ENCODE data around the gene ZNF500.

Gene ZNF500

DNA sequence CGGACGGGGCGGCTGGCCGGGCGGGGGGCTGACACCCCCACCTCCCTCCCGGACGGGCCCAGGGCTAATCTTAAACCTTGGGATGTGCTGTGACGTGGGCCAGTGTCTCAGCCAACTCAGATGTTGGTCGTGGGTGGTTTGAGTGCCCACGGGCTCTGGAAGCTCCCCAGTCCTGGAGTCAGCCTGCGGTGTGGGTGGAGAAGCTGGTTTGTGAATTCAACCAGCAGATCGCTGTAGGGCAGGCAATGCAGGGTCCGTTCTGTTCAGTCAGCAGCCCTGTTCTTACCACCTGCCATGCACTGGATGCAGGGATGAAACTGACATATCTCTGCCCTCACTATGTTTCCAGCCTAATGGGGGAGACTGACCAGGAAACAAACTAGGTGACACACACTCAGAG, 8.0 kb upstream of the ZNF500 start:
- no peak for DNase-seq

DNA sequence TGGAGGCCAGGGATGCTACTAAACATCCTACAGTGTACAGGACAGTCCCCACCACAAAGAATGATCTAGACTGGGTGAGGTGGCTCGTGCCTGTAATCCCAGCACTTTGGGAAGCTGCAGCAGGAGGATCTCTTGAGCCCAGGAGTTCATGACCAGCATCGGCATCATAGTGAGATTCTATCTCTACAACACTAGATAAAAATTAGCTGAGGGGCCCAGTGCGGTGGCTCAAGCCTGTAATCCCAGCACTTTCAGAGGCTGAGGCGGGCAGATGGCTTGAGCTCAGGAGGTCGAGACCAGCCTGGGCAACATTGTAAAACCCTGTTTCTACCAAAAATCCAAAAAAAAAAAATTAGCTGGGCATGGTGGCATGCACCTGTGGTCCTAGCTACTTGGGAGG, 5.4 kb upstream of the ZNF500 start:
- DNase-seq = no peak

DNA sequence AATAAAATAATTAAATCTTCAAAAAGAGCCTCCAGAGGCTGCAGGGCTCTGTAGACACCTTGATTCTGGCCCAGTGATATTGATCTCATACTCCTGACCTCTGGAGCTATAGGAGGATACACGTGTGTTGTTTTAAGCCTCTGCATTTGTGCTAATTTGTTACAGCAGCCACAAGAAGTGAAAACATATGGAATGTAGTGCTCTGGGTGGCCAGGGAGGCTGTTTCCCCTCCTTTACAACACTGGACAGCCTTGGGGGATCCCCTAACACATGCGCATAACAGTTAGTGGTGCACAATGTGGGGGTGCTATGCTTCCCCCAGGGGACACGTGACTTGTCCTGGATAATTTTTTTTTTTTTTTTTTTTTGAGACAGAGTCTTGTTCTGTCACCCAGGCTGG, 4.7 kb upstream of the ZNF500 start:
- DNase-seq = no peak

DNA sequence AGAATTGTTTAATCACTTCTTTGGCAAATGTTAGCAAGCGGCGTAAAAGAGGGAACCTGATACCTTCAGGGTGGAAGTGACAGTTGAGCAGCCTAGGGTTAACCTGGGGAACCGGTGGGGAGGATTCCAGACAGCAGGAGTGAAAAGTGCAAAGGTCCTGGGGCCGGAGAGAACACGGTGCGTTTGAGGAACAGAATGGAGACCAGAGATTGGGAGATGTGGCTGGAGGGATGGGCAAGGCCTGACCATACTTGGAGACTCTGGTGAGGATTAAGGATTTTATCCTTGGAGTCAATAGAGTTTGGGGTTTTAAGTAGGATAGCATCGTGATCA, 2.3 kb upstream of the ZNF500 start:
- no peak for DNase-seq

DNA sequence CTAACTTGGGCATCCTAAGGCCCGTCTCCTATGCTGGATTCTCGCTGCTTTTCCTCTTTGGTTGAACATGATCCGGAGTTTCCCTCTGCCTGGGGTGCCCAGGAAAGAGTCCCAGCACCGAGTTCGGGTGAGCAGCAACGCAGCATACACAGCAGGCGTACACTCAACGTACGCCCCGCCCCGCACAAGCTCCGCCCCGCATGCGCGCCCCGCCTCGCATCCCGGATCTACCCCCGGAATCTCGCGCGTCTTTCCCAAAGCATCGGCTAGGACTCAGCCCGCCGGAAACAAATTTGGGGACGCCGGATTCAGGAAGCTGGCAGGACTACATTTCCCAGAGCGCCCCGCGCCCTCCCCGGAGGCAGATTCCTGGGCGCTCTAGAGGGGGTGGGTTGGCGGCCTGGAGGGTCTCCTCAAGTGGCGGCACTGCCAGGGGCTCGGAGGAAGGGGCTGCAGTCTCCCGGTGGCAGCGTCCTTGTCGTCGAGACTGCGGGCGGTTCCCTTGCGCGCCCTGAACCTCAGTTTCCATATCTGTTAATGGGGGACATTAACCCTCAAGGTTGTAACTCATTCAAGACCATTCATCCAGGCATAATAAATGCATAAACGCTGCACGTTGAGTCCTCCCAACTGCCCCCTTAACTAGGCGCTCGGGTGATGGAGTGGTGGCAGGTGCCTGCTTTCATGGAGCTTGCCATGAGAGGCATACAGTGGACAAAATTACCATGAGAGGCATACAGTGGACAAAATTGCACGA, 1.8 kb upstream of the ZNF500 start:
- peak; percentile 76 for DNase-seq

DNA sequence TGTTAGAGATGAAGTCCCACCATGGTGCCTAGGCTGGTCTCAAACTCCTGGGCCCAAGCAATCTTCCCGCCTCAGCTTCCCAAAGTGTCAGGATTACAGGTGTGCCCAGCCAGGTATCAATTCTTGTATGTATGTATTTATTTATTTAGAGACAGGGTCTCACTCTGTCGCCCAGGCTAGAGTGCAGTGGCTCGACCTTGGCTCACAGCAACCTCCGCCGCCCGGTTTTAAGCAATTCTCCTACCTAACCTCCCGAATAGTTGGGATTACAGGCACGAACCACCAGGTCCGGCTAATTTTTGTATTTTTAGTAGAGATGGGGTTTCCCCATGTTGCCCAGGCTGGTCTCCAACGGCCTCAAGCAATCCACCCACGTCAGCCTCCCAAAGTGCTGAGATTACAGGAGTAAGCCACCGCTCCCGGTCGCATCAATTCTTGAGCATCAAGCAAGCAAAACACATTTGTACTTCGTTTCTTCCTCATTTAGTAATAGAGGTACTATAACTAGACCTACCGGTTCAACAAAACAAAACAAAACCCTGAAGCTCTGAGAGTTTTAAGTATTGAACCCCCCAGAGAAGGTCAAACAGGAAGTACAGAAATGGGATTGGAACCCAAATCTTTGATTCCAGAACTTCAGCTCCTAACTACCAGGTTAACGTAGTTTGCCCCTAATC, 1.0 kb upstream of the ZNF500 start:
- no peak for DNase-seq

DNA sequence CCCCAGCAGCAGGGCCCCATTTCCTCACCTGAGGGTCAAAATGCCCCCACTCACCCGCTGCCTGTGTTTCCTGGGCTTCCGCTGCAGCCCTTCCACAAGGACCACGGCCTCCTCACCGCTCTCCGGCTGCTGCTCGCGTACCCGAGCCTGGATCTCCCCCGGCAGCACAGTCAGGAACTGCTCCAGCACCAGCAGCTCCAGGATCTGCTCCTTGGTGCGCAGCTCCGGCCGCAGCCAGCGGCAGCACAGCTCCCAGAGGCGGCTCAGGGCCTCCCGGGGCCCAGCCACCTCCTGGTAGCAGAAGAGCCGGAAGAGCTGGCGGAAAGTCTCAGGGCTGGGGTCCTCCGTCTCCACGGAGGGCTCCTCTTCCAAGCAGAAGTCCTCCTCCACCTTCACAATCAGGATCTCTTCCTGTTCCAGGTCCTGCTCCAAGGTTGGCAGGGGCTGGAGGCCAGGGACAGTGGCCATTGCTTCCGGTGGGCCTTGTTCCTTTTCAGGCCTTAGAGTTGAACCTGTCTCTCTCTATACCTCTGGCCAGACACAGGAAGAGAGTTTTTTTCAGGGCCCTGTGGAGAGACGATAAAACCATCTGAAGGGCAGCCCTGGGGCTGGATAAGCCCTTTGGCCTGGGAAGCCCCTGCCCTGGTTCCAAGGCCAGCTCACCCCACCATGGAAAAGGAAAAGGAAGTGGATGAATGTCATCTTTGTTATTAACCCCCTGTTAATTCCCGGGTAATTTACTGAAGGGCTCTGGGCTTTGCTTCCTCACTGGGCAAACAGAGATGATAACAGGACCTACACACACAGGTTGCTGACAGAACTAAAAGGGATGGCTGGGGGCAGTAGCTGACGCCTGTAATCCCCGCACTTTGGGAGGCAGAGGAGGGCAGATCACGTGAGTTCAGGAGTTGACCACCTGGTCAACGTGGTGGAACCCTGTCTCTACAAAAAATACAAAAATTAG, 1.2 kb downstream of the ZNF500 start:
- DNase-seq = no peak

DNA sequence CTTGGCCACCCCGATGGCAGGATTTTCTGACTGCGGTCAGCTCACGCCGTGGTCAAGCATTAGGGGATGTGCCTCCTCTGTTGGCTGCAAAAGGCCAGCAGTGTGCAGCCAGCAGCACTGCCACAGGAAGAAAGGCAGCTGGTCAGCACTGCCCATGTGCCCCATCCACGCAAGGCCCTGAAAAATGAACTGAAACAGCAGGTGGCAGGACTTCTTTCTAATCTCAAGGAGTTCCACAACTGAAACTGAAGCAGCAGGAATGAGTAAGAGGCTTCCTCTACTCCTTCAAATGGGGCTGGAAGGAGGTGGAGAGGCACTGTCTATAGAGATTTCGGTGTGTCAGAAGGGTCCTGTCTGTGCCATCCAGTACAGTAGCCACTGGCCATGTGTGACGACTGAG, 3.2 kb downstream of the ZNF500 start:
- no peak for DNase-seq

DNA sequence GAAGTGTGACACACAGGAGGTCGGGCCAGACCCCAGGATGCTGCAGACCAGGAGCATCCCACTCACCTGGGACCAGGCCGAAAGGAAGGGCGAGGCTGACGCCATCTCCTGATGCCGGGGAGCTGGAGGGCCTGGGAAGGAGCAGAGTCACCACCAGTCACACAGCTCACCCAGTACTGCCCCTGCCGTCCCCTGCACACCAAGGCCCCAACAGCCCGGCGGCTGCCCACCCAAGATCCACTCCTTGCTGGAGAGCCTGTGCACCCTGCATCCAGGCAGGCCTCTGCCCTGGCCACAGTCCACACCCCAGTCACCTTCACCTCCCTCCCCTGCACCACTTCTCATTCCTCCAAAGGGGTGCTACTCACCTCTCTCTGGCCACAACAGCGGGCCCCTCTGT, 4.8 kb downstream of the ZNF500 start:
- no peak for DNase-seq

DNA sequence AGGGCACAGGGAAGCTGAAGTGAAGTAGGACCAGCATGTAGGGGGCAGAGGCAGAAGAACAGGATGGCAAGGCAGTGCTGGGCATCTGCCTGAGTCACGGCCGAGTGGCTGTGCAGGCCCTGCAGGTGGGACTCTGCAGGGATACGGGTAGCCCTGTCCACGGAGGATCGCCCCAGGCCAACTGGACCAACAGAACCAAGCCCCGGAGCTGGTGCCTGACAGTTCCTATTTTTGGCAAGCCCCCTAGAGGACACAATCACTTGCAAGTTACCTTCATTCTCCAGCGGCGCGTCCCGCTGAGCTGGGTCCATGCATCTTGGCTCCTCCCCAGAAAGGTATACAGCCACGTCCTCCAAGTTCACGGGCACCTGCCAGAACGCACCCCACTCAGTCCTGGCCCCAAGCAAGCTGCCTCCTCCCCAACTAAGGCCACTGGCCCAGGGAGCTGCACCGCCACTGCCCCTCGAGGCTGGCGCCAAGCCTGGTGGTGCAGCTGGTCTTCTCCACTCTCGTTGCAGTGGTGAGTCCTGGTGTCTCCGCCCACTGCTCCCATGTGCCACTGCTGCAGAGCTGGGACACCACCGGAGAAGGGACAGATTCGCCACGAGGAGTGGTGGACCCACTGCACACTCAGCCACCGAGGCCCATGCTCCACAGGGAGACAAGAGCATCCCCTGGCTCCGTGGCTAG, 6.6 kb downstream of the ZNF500 start:
- DNase-seq = no peak

DNA sequence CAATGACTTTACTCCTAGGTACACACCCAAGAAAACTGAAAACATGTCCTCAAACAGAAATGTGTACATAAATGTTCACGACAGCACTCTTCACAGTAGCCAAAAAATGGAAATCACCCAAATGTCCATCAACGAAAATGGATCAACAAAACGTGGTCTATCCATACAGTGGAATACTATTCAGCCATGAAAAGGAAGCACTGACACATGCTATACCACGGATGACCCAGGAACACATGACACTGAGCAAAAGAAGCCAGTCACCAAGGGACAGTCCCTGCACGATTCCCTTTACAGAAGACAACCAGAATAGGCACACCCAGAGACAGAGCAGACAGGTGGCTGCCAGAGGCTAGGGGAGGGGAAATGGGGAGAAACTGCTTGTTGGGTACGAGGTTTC, 11.3 kb downstream of the ZNF500 start:
- DNase-seq = no peak

DNA sequence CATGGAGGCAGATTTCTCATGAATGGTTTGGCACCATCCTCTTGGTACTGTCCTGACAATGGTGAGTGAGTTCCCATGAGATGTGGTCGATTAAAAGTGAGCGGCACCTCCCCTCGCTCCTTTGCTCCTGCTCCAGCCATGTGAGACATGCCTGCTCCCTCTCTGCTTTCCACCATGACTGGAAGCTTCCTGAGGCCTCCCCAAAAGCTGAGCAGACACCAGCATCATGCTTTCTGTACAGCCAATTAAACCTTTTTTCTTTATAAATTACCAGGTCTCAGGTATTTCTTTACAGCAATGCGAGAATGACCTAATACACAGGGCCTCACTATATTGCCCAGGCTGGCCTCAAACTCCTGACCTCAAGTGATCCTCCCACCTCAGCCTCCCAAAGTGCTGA, 12.1 kb downstream of the ZNF500 start:
- no peak for DNase-seq

DNA sequence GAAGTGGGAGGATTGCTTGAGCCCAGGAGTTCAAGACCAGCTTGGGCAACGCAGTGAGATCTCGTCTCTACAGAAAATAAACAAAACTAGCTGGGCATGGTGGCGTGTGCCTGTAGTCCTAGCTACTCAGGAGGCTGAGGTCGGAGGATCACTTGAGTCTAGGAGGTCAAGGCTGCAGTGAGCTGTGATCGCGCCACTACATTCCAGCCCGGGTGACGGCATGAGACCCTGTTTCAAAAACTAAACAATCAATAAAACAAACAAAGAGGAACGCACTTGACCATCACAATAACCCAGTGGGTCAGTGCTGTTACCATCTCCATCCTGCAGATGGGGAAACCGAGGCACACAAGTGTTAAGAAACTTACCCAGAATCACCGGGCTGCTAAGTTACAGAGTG, 13.7 kb downstream of the ZNF500 start:
- no peak for DNase-seq

DNA sequence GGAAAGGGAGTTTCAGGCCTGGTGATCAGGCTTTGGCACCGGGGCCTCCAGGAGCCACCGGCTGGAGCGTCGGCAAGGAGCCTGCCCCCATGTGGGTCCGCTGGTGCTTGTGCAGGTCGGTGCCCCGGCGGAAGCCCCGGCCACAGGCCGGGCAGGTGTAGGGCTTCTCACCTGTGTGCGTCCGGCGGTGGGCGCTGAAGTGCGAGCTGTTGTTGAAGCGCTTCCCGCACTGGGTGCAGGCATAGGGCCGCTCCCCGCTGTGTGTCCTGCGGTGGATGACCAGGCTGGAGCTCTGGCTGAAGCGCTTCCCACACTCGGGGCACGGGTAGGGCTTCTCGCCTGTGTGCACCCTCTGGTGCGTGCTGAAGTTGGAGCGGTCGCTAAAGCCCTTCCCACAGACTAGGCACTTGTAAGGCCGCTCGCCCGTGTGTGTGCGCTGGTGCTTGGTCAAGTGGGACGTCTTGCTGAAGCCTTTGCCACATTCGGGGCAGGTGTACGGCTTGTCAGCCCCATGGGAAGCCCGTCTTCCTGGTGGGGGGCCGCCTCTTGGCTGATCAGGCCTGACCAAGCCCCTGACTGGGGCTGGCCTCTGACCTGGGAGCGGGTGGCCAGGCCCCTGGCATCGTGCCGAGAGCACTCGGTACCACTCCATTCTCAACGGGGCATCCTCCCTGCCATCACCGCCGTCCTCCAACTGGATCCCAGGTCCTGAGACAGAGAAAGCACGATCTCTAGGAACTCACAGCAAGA, 14.4 kb downstream of the ZNF500 start:
- DNase-seq = no peak

DNA sequence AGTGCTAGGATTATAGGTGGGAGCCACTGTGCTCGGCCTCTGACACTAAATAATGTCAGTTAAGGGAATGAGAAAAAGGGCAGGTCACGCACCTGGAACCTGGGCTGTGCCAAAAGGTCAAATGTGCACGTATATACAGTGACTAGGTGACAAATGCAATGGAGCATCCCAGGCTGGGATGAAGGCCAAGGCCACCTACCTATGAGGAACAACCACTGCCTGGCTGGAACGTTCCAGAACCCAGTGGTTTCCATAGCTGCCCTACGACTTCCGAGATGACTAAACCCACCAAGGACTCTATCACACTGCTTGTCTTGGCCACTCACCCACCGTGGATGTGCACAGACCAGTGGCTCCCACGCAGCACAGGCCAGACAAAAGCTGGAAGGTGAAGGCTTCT, 16.1 kb downstream of the ZNF500 start:
- DNase-seq = no peak

DNA sequence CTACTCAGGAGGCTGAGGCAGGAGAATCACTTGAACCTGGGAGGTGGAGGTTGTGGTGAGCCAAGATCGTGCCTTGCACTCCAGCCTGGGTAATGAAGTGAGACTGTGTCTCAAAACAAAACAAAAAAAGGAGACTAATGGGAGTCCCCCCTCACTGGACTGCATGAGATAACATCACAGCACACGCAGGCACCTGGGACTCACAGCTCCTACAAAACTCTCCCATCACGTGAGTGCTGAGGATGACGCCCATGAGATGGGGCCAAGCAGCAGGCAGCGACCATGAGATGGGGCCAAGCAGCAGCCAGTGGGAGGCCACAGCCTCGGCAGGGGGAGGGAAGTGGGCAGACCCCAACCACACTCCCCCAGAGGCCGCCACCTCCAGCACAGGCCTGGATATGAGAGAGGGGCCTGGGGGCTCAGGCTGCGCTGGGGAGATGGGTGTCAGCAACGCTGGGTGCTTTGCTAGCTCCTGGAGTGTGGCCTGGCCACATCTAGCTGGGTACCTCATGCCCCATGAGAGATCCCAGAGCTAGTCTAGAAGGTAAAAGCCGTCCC, 17.2 kb downstream of the ZNF500 start:
- DNase-seq = no peak

DNA sequence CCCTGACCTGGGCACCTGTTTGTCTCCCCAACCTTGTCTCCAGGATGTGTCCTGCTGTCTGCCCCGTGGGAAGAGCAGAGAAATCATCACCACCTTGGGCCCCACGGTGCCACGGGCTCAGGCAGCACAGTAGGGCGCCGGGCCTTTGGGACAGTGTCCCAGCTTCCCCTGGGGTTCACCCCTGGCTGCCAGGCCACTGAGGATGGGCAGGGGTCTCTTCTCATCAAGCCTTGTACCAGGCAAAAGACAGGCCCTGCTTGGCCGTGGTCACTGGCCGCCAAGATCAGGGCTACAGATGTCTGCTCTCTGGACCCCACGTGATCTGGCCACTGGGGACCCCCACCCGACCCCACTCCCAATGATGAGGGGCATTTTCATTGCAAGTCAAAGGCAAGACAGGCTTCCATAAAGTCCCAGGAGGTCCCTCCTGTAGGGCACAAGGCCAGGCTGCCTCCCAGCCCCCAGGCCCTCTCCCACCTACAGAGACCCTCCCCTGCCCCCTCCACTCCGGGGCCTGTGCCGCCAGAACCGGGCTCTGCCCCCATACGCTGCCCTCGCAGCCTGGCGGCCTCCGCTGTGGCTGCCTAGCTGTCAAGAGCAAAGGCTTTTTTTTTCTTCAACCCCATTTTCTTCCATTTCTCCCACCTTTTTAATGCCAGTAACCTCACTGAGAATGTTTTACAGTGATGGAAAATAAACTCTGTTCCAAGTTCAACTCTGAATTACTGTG, 18.1 kb downstream of the ZNF500 start:
- DNase-seq = no peak

DNA sequence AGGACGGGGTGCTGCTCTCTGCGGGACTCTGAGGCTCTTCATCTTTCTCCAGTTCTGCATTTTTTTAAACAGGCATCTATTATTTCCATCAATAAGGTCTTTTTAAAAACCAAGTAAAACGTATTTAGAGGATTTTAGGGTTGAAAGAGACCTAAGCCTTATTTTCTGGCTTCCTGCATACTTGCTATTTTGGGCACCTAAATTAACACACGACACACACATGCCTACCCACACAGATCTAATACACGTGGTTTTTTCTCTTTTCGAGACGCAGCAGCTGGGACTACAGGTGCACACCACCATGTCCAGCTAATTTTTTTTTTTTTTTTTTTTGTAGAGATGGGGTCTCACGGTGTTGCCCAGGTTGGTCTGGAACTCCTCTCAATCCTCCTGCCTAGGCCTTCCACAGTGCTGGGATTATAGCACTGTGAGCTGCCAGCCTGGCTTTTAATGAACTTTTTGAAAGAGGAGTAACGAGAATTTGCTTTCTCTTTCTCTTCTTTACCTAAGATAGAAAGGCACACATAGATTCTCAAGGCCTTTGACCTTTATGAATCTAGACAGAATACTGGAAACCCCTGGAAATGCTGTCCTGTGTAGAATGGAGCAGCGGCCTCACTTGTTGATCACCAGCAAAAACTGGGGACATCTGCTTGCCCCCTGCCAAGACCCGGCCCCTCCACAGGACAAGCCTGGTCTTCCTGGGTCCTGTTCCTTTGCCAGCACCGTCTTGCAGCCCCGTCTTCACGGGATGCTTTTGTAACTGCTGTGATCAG, 18.9 kb downstream of the ZNF500 start:
- no peak for DNase-seq

DNA sequence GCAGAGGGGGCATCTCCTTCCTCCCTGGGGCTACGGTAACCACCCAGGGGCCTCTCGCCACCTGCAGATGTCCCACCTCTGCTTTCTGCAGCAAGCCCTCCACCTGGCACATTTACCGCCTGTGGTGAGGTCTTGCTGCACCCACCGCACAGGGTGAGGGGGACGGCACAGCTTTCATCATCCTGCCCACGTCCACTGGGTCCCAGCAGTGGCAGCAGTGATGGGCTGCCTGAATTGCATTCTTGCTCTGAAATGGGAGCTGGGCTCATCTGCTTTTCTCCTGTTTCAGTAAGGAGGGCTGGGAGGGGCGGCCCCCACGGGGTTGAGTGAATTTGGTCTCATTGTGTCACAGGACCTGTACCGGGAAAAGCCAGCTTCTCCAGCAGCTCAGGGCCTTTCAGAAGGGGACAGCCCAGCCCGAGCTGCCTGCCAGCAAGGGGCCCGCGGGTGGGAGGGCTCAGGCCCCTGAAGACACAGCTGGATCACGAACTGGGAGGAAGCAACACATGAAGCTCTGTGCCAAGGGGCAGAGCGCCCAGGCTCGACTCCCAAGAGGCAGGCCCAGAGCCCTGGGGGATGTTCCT, 19.9 kb downstream of the ZNF500 start:
- no peak for DNase-seq

DNA sequence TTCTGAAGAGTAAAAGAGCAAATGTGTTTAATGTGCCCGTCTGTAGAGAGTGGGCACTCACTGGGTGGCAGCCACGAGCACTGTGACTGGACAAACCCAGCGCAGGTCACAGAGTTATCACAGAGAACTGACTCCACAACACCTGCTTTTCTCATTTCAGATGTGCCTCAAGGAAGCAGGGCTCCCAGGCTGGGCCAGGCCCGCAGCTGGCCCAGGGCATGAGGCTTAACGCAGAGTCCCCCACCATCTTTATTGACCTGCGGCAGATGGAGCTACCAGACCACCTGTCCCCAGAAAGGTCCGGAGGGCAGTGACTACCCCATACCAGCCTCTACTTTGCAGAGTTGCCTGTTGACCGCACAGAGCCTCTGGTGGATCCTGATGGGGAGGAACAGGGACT, 20.7 kb downstream of the ZNF500 start:
- no peak for DNase-seq
